NCI-H146 (cell line): ENCODE results near the gene CCDC148.

ENCODE experiments used
- DNase-seq: peaks from one replicate; lab custom pipeline; 2025; lab: John Stamatoyannopoulos, UW

Gene CCDC148

GRCh38 chr2:158125756-158126498 is 330.6 kb downstream of the CCDC148 start:
- no peak for DNase-seq

DNA sequence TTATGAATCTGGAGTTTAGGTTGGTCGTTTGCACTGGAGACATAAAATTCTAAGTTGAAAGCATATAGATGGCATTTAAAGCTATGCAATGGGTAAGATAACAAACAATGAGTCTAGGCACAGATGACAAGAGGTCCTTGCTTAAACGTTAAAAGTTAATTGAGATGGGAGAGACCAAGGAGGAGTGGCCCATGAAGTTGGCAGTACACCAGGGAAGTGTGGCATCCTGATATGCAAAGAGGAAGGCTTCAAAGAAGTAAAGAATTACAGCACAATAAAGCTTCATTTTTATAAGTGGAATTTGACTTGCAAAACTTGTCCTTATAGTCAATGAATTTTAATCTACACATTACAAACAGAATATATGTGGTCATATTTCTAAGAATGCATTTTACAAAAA is 331.7 kb downstream of the CCDC148 start:
- no peak for DNase-seq
